HG02623 (cell line): ENCODE measurements around the gene RNPEP.
"Not testable (repeated sequence)": the region's sequence is repeated elsewhere in the genome, so short reads cannot be mapped to it uniquely, and the experiment has no call there.

Experiments
- ATAC-seq: cut with Tn5 transposase; IDR thresholded peaks from one replicate; pipeline ENCODE4 v1.9.1; 2021; ENCODE audit warnings: moderate library complexity; ENCODE audit not compliant: unreplicated experiment

The RNPEP gene

GRCh38 chr1:202034149-202034682 lies 51.8 kb downstream of the RNPEP start:
- ATAC-seq: no peak

DNA sequence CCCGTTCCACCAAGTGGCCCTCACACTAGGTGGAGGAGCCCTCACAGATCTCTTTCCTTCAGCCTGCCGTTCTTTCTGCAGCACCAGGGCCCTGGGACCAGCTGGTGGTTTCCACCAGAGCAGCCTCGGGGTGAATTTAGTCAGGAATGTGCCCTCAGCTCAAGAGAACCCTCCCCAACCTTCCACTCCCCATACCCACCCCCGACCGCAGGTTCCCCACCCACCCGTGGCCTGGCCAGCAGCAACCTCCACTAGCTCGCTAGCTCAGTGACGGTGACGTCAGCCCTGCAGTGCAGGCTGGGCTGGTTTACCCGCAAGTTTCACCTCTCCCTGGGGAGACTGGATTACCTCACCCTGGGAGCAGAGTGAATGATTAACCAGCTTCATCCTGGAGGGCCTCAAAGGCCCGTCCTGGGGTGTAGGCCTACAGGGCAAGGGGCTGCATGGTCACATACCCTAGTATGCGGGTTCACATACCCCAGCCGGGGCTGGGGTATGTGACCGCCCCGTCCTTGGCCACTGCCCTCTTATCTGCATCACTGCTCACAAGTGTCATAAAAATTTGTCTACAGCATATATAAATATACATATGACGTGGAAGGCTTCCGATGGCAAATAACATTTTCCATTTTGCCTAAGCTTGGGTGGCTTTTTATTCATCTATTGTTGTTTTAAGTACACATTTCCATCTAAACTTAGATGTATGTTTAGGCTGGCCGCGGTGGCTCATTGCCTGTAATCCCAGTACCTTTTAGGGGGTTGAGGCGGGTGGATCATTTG lies 52.4 kb downstream of the RNPEP start:
- ATAC-seq: no peak

- ATAC-seq: no peak
Measured at GRCh38 chr1:202036595-202037387, 54.3 kb downstream of the RNPEP start.

GRCh38 chr1:202037706-202038296 lies 55.4 kb downstream of the RNPEP start:
- ATAC-seq: no peak

DNA sequence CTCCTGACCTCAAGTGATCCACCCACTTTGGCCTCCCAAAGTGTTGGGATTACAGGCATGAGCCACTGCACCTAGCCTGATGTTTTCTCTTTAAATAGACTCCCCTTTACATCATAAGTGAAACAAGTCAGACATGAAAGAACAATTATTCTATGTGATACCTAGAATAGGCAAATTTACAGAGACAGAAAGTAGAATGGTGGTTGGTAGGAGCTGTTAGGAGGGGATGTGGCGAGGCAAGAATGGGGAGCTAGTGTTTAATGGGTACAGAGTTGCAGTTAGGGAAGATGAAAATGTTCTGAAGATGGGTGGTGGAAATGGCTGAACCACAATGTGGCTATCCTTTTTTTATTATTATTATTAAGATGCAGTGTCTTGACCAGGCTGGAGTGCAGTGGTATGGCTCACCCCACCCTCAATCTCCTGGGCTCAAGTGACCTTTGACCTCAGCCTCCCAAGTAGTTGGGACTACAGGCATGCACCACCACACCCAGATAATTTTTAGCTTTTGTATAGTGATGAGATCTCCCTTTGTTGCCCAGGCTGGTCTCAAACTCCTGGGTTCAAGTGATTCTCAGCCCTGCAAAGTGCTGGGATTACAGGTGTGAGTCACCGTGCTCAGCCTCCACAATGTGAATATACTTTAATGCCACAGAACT lies 56.4 kb downstream of the RNPEP start:
- ATAC-seq: peak; percentile 51

DNA sequence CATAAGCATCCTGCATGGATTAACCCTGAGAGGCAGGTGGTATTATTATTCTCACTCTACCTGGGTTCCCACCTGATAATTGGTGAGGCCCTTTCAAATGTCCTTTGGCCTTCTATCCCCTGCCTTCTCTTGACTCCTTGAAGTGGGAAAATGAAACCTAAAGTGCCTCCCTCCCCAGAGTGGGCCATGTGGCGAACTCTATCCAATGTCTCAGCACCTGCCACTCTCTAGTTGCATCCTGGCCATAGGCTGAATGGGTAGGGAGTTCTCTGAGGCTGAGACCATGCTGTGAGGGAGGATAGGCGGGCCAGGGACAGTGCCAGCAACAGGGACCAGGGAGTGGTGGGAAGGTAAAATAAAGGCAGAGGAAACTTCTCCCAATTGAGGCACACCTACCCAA lies 63.3 kb downstream of the RNPEP start:
- no peak for ATAC-seq

GRCh38 chr1:202046227-202046626 lies 63.8 kb downstream of the RNPEP start:
- no peak for ATAC-seq

GRCh38 chr1:202046748-202047708 lies 64.6 kb downstream of the RNPEP start:
- ATAC-seq: no peak

DNA sequence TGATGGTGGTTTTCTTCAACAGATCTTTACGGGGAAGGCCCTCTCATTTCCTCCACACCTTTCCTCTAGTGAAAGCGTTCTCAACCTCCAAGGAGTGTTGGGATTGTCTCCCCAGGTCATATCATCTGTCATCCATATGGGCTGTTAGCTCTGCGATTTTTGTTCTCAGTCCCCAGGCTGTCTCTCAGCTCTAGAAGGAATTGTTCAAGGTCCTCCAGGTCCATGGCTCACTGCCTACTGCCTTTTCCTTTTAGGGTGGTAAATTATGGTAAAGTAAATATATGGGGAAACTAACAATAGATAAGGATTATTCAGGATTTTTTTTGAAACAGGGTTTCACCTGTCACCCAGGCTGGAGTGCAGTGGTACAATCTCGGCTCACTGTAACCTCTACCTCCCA lies 65.5 kb downstream of the RNPEP start:
- no peak for ATAC-seq

GRCh38 chr1:202049129-202049528 lies 66.7 kb downstream of the RNPEP start:
- ATAC-seq: no peak

DNA sequence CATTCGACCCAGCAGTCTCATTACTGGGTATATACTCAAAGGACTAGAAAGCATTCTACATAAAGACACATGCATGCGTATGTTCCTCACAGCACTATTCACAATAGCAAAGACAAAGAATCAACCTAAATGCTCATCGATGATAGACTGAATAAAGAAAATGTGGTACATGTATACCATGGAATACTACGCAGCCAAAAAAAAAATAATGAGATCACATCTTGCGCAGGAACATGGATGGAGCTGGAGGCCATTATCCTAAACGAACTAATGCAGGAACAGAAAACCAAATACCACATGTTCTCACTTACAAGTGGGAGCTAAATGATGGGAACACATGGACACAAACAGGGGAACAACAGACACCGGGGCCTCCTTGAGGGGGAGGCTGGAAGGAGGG lies 71.6 kb downstream of the RNPEP start:
- ATAC-seq: no peak

DNA sequence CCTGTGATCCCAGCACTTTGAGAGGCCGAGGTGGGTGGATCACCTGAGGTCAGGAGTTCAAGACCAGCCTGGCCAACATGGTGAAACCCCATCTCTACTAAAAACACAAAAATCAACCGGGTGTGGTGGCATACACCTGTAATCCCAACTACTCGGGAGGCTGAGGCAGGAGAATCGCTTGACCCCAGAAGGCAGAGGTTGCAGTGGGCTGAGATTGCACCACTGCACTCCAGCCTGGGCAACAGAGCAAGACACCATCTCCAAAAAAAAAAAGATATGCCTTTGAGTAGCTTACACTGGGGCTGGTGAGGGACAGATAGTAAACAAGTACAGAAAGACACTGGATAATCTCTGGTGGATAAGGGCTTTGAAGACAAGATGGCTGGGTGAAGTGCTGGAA lies 72.2 kb downstream of the RNPEP start:
- not testable (repeated sequence) for ATAC-seq
